Hepatocyte (in vitro differentiated cells): Measurements from ENCODE around the gene TPGS2. TPM values are rescaled to one million over a fixed set of nuclear protein-coding genes. Genes with fewer than 3 reads are reported as not detected.

Experiments used
- DNase-seq: peaks from one replicate; pipeline ENCODE4 v3.0.0-alpha.2; 2016; ENCODE audit warnings: low spot score
- H2AFZ ChIP-seq: fragments of 200-600 bp; sonication (generic); 2 replicates; pipeline ENCODE4 v1.6.0; 2016; ENCODE audit warnings: antibody characterized with exemption, mild to moderate bottlenecking
- H3K27ac ChIP-seq: fragments of 200-600 bp; sonication (generic); 2 replicates; pipeline ENCODE4 v1.5.1; 2016; ENCODE audit warnings: mild to moderate bottlenecking
- H3K27me3 ChIP-seq: fragments of 200-600 bp; sonication (generic); 2 replicates; pipeline ENCODE4 v1.6.1; 2016
- H3K36me3 ChIP-seq: fragments of 200-600 bp; sonication (generic); replicated peaks from 2 replicates; pipeline ENCODE4 v1.5.1; 2016; ENCODE audit warnings: low read depth; ENCODE audit not compliant: insufficient read depth
- H3K4me1 ChIP-seq: fragments of 200-600 bp; sonication (generic); 2 replicates; pipeline ENCODE4 v1.5.1; 2016; ENCODE audit warnings: mild to moderate bottlenecking, moderate library complexity; ENCODE audit not compliant: insufficient read depth
- H3K4me2 ChIP-seq: fragments of 200-600 bp; sonication (generic); 2 replicates; pipeline ENCODE4 v1.6.0; 2016
- H3K4me3 ChIP-seq: fragments of 200-600 bp; sonication (generic); 2 replicates; pipeline ENCODE4 v1.5.1; 2016; ENCODE audit warnings: mild to moderate bottlenecking
- H3K79me2 ChIP-seq: fragments of 200-600 bp; sonication (generic); 2 replicates; pipeline ENCODE4 v1.6.0; 2017; ENCODE audit warnings: mild to moderate bottlenecking
- H3K9me2 ChIP-seq: fragments of 200-600 bp; sonication (generic); replicated peaks from 2 replicates; pipeline ENCODE4 v1.6.0; 2017; ENCODE audit warnings: mild to moderate bottlenecking; ENCODE audit not compliant: insufficient read depth
- H3K9me3 ChIP-seq: fragments of 200-600 bp; sonication (generic); 2 replicates; pipeline ENCODE4 v1.5.1; 2016; ENCODE audit warnings: low read depth, mild to moderate bottlenecking
- H4K20me1 ChIP-seq: fragments of 200-600 bp; sonication (generic); 2 replicates; pipeline ENCODE4 v1.6.0; 2016; ENCODE audit warnings: mild to moderate bottlenecking; ENCODE audit not compliant: insufficient read depth, poor library complexity, severe bottlenecking
- CTCF ChIP-seq: fragments of 200-600 bp; sonication (generic); IDR thresholded peaks from 2 replicates; pipeline ENCODE4 v1.5.1; 2016; ENCODE audit warnings: antibody characterized with exemption, mild to moderate bottlenecking; ENCODE audit not compliant: poor library complexity
- EZH2 ChIP-seq: fragments of 200-600 bp; sonication (generic); IDR thresholded peaks from 2 replicates; pipeline ENCODE4 v1.6.1; 2016; ENCODE audit warnings: antibody characterized with exemption, mild to moderate bottlenecking, borderline replicate concordance
- EZH2phosphoT487 ChIP-seq: fragments of 200-600 bp; sonication (generic); IDR thresholded peaks from one replicate; pipeline ENCODE4 v1.6.1; 2018; ENCODE audit warnings: antibody characterized with exemption, mild to moderate bottlenecking, low read depth, moderate library complexity; ENCODE audit not compliant: unreplicated experiment, severe bottlenecking
- WGBS: methylation state at CpG from one replicate; pipeline ENCODE4 v1.1.6; 2016; ENCODE audit warnings: low lambda C conversion rate; ENCODE audit errors: missing lambda C conversion rate; 5-methylcytosine and 5-hydroxymethylcytosine counted together
- polyA plus RNA-seq: library from polyadenylated mRNA; unstranded; fragments of >200 nt; fragmentation: Nextera tagmentation; extraction: Ambion mirVana; gene quantifications from 2 replicates; pipeline ENCODE4 v1.2.1, GENCODE V29; 2016
- total RNA-seq: library from RNA; depleted of rRNA; stranded (reverse); fragments of >200 nt; gene quantifications from 2 replicates; pipeline ENCODE4 v1.2.3, GENCODE V29; 2014

Gene TPGS2
- total and polyA plus RNA-seq, 2 experiments from 2014 or later: 57.0 to 83.0 TPM

- Histone ChIP-seq H4K20me1 (no peaks in the 10 kb centered on the region), H2AFZ (no peak overlapping the region), H3K36me3 (no peaks in the 10 kb centered on the region), H3K4me1 (no peaks in the 10 kb centered on the region), H3K9me3 (no peaks in the 10 kb centered on the region), H3K79me2 (no peaks in the 10 kb centered on the region), H3K4me3 (no peak overlapping the region), H3K9me2 (no peaks in the 10 kb centered on the region), H3K27ac (no peak overlapping the region), H3K27me3 (no peaks in the 10 kb centered on the region), H3K4me2 (no peak overlapping the region)
- WGBS: 93% methylated on average over 2 of the region's 2 CpGs
- DNase-seq: no peak
- TF ChIP-seq EZH2 (no peak), EZH2phosphoT487 (no peak), CTCF (no peak)
These were observed 23.7 kb downstream of the TPGS2 start for GRCh38 chr18:36805105-36805504.

- DNase-seq: no peak
- Histone ChIP-seq H3K36me3 (no peaks in the 10 kb centered on the region), H3K4me3 (no peak overlapping the region), H3K27ac (no peak overlapping the region), H3K4me1 (no peaks in the 10 kb centered on the region), H3K4me2 (no peak overlapping the region), H2AFZ (no peak overlapping the region), H3K27me3 (no peaks in the 10 kb centered on the region), H3K79me2 (no peaks in the 10 kb centered on the region), H3K9me3 (no peaks in the 10 kb centered on the region), H4K20me1 (no peaks in the 10 kb centered on the region), H3K9me2 (no peaks in the 10 kb centered on the region)
- no peak for TF ChIP-seq CTCF
- TF ChIP-seq EZH2: no peak
- TF ChIP-seq EZH2phosphoT487: no peak
- 93% methylated on average over 3 of the region's 3 CpGs for WGBS
These were observed 29.9 kb downstream of the TPGS2 start for GRCh38 chr18:36798738-36799473.

GRCh38 chr18:36792634-36793283 is 36.0 kb downstream of the TPGS2 start:
- no peaks in the 10 kb centered on the region for H4K20me1 ChIP-seq
- 100% methylated on average over 4 of the region's 4 CpGs for WGBS
- no peaks in the 10 kb centered on the region for H3K9me2 ChIP-seq

More at GRCh38 chr18:36792634-36793283, 36.0 kb downstream of the TPGS2 start:
- H3K4me1 ChIP-seq: no peaks in the 10 kb centered on the region
- no peaks in the 10 kb centered on the region for H3K27me3 ChIP-seq
- H3K4me2 ChIP-seq: no peak overlapping the region
- no peaks in the 10 kb centered on the region for H3K9me3 ChIP-seq
- DNase-seq: no peak
- no peak overlapping the region for H2AFZ ChIP-seq
- TF ChIP-seq EZH2: no peak
- no peak for TF ChIP-seq EZH2phosphoT487
- TF ChIP-seq CTCF: no peak
- H3K4me3 ChIP-seq: no peak overlapping the region
- H3K36me3 ChIP-seq: peaks cover 5% of the 10 kb centered on the region
- no peaks in the 10 kb centered on the region for H3K79me2 ChIP-seq
- H3K27ac ChIP-seq: no peak overlapping the region
